Brain microvascular endothelial cell (primary cell): ENCODE measurements around the gene CDH2.

Experiments
- DNase-seq: peaks from one replicate; pipeline ENCODE4 v3.0.0-alpha.2; 2020
- H3K27ac ChIP-seq: fragments of 250-450 bp; sonication (Bioruptor Pico); 2 replicates; pipeline ENCODE4 v1.5.1; 2020; ENCODE audit warnings: mild to moderate bottlenecking, moderate library complexity
- H3K27me3 ChIP-seq: fragments of 250-450 bp; sonication (Bioruptor Pico); replicated peaks from 2 replicates; pipeline ENCODE4 v1.5.1; 2020; ENCODE audit warnings: mild to moderate bottlenecking
- H3K36me3 ChIP-seq: fragments of 250-450 bp; sonication (Bioruptor Pico); replicated peaks from 2 replicates; pipeline ENCODE4 v1.5.1; 2020; ENCODE audit warnings: mild to moderate bottlenecking
- H3K4me3 ChIP-seq: 2 replicates; pipeline ENCODE4 v1.5.1; 2011; ENCODE audit warnings: low read depth, mild to moderate bottlenecking, control low read depth, low read length, moderate library complexity
- CTCF ChIP-seq: IDR thresholded peaks from 2 replicates; pipeline ENCODE4 v1.5.1; 2011; ENCODE audit warnings: low read depth, mild to moderate bottlenecking, moderate library complexity, low read length, control low read depth, inconsistent platforms; ENCODE audit errors: missing control alignments
- in situ Hi-C: cut with HindIII; loops from 2 replicates; pipeline ENCODE4 v1.10.0; 2017; ENCODE audit warnings: low sequenced_read_pairs, low pct_ligation_motif_present

The CDH2 gene

GRCh38 chr18:27976806-27977408 is 200.0 kb downstream of the CDH2 start:
- no peak for TF ChIP-seq CTCF
- no peaks in the 10 kb centered on the region for H3K27me3 ChIP-seq
- no peak for DNase-seq
- H3K4me3 ChIP-seq: no peak overlapping the region
- peaks cover 9% of the 10 kb centered on the region for H3K36me3 ChIP-seq
- no peak overlapping the region for H3K27ac ChIP-seq
- in situ Hi-C loops: no loop called here

- Histone ChIP-seq H3K4me3 (no peak overlapping the region), H3K27me3 (no peaks in the 10 kb centered on the region), H3K36me3 (peaks cover 5% of the 10 kb centered on the region), H3K27ac (no peak overlapping the region)
- in situ Hi-C loops: no loop called here
- DNase-seq: no peak
- TF ChIP-seq CTCF: no peak
Observed at GRCh38 chr18:27970321-27970720, 206.6 kb downstream of the CDH2 start.

- in situ Hi-C loops: no loop called here
- H3K4me3 ChIP-seq: no peak overlapping the region
- no peak overlapping the region for H3K27ac ChIP-seq
- no peak for DNase-seq
- no peak for TF ChIP-seq CTCF
- H3K27me3 ChIP-seq: no peaks in the 10 kb centered on the region
- H3K36me3 ChIP-seq: no peaks in the 10 kb centered on the region
Observed at GRCh38 chr18:27969206-27969605, 207.7 kb downstream of the CDH2 start.

- no peak for DNase-seq
- Histone ChIP-seq H3K27me3 (no peaks in the 10 kb centered on the region), H3K4me3 (no peak overlapping the region), H3K27ac (peak overlapping the region; percentile 4), H3K36me3 (no peaks in the 10 kb centered on the region)
- in situ Hi-C loops: no loop called here
- TF ChIP-seq CTCF: no peak
Observed at GRCh38 chr18:27967913-27968824, 208.8 kb downstream of the CDH2 start.

GRCh38 chr18:27966881-27967280 is 210.0 kb downstream of the CDH2 start:
- Histone ChIP-seq H3K4me3 (no peak overlapping the region), H3K36me3 (no peaks in the 10 kb centered on the region), H3K27ac (no peak overlapping the region), H3K27me3 (no peaks in the 10 kb centered on the region)
- peak; percentile 22 for DNase-seq
- in situ Hi-C loops: no loop called here
- no peak for TF ChIP-seq CTCF
